Motor neuron (in vitro differentiated cells): Measurements from ENCODE around the gene IRS2. TPM values are rescaled to one million over a fixed set of nuclear protein-coding genes. Genes with fewer than 3 reads are reported as not detected.

Experiments
- ATAC-seq, 8 experiments: fragments of 200-7000 bp; cut with Tn5 transposase; replicated peaks in 6 of 8; 2 replicates each; pipeline ENCODE4 v1.8.0; 2021; ENCODE audit warnings: mild to moderate bottlenecking in 8 of 8, moderate library complexity in 8 of 8
- H3K27ac ChIP-seq, 2 donors: fragments of 250-450 bp; sonication (Bioruptor Pico); 2 replicates each; pipeline ENCODE4 v1.9.0; 2021; ENCODE audit warnings: antibody characterized with exemption in 2 of 2, mild to moderate bottlenecking in 2 of 2, moderate library complexity in 1 of 2
- H3K4me1 ChIP-seq, 2 donors: fragments of 250-450 bp; sonication (Bioruptor Pico); replicated peaks in 1 of 2; 2 replicates each; pipeline ENCODE4 v1.6.1; 2021; ENCODE audit warnings: antibody characterized with exemption in 2 of 2, mild to moderate bottlenecking in 2 of 2, moderate library complexity in 1 of 2
- H3K4me3 ChIP-seq, 5 donors: fragments of 250-450 bp; sonication (Bioruptor Pico); 2 replicates each; pipeline ENCODE4 v1.9.0; 2021; ENCODE audit warnings: antibody characterized with exemption in 5 of 5, mild to moderate bottlenecking in 5 of 5, moderate library complexity in 4 of 5
- WGBS, 10 experiments: fragments of 450-650 bp; shearing (Covaris generic); methylation state at CpG; one replicate each; pipeline ENCODE4 v1.0.0; 2022; 5-methylcytosine and 5-hydroxymethylcytosine counted together
- in situ Hi-C, 9 experiments: fragments of 400-800 bp; cut with MboI; loops; one replicate each; pipeline ENCODE4 v1.15.0; 2021; ENCODE audit warnings: low sequenced_read_pairs in 9 of 9, low pct_unique_long_range_greater_than_20kb in 2 of 9; ENCODE audit not compliant: unreplicated experiment in 9 of 9
- total RNA-seq, 8 experiments: library from RNA; unstranded; fragments of 300-600 nt; gene quantifications; 2 replicates each; pipeline versions ENCODE4 v1.2.3 to v1.2.4, GENCODE V29; 2022

Gene IRS2
- total RNA-seq, 8 experiments from 2014 or later, result 0.20 to 13.5 (median 7.7) TPM

- peaks cover 17 to 40% of the 10 kb centered on the region in 2 donors for H3K4me1 ChIP-seq
- no peak overlapping the region for H3K27ac ChIP-seq
- WGBS, 10 experiments, result 92 to 95% methylated on average over 14 of the region's 29 CpGs; no CpG with 5 or more reads in 8 of the 10 experiments
- in situ Hi-C loops, result loop anchor here in 7 of 9 experiments (25.0 kb wide), 4 partner anchors 329 to 821 kb away; no protein-coding TSS in a partner anchor
- no peak for ATAC-seq
- H3K4me3 ChIP-seq, result peak overlapping the region in 3 of 5 donors; percentile 67 to 92 (median 78)
Measured at GRCh38 chr13:109783447-109783814, 3.0 kb downstream of the IRS2 start.

- no peak for ATAC-seq
- no peak overlapping the region for H3K27ac ChIP-seq
- in situ Hi-C loops, result loop anchor here in 7 of 9 experiments (25.0 kb wide), 4 partner anchors 329 to 821 kb away; no protein-coding TSS in a partner anchor
- H3K4me3 ChIP-seq, result peak overlapping the region in 1 of 5 donors; percentile 92
- H3K4me1 ChIP-seq, result peaks cover 19 to 44% of the 10 kb centered on the region in 2 donors
- 98 to 100% (median 100%) methylated on average over 2 to 16 of the region's 72 CpGs; no CpG with 5 or more reads in 6 of the 10 experiments for WGBS, 10 experiments
Measured at GRCh38 chr13:109782823-109783431, 3.5 kb downstream of the IRS2 start.

GRCh38 chr13:109782066-109782822 is 4.1 kb downstream of the IRS2 start:
- Histone ChIP-seq H3K27ac (no peak overlapping the region), H3K4me1 (peaks cover 26 to 46% of the 10 kb centered on the region in 2 donors), H3K4me3 (peak overlapping the region in 4 of 5 donors; percentile 33 to 46 (median 38))
- ATAC-seq, result no peak
- 92 to 100% (median 93%) methylated on average over 1 to 10 of the region's 77 CpGs; no CpG with 5 or more reads in 7 of the 10 experiments for WGBS, 10 experiments
- in situ Hi-C loops, result loop anchor here in 7 of 9 experiments (25.0 kb wide), 4 partner anchors 330 to 820 kb away; no protein-coding TSS in a partner anchor

GRCh38 chr13:109781384-109782065 is 4.9 kb downstream of the IRS2 start:
- WGBS, 10 experiments, result 3 to 87% (median 69%) methylated on average over 2 to 18 of the region's 28 CpGs; no CpG with 5 or more reads in 3 of the 10 experiments
- no peak for ATAC-seq
- in situ Hi-C loops, result loop anchor here in 7 of 9 experiments (25.0 kb wide), 4 partner anchors 331 to 819 kb away; no protein-coding TSS in a partner anchor
- H3K4me1 ChIP-seq, result peaks cover 33 to 46% of the 10 kb centered on the region in 2 donors
- H3K27ac ChIP-seq, result no peak overlapping the region
- H3K4me3 ChIP-seq, result peak overlapping the region; percentile 28 to 46 (median 37)

- in situ Hi-C loops, result loop anchor here in 7 of 9 experiments (25.0 kb wide), 4 partner anchors 331 to 819 kb away; no protein-coding TSS in a partner anchor
- whole genome bisulfite sequencing, 10 experiments, result 0 to 51% (median 36%) methylated on average over 1 to 6 of the region's 11 CpGs; no CpG with 5 or more reads in 2 of the 10 experiments
- Histone ChIP-seq H3K4me1 (peaks cover 34 to 46% of the 10 kb centered on the region in 2 donors), H3K27ac (no peak overlapping the region), H3K4me3 (peak overlapping the region; percentile 28 to 46 (median 37))
- no peak for ATAC-seq
Measured at GRCh38 chr13:109780845-109781383, 5.5 kb downstream of the IRS2 start.

GRCh38 chr13:109779876-109780510 is 6.4 kb downstream of the IRS2 start:
- peaks cover 34 to 46% of the 10 kb centered on the region in 2 donors for H3K4me1 ChIP-seq
- no peak for ATAC-seq
- peak overlapping the region; percentile 28 to 46 (median 37) for H3K4me3 ChIP-seq
- in situ Hi-C loops, result loop anchor here in 7 of 9 experiments (25.0 kb wide), 4 partner anchors 332 to 818 kb away; no protein-coding TSS in a partner anchor
- no peak overlapping the region for H3K27ac ChIP-seq
- WGBS, 10 experiments, result 20 to 90% (median 73%) methylated on average over 3 to 6 of the region's 7 CpGs; no CpG with 5 or more reads in 2 of the 10 experiments

GRCh38 chr13:109779074-109779473 is 7.3 kb downstream of the IRS2 start:
- peaks cover 34 to 45% of the 10 kb centered on the region in 2 donors for H3K4me1 ChIP-seq
- H3K27ac ChIP-seq, result no peak overlapping the region
- WGBS, 10 experiments, result 0 to 80% (median 33%) methylated on average over 1 to 4 of the region's 4 CpGs; no CpG with 5 or more reads in 1 of the 10 experiments
- ATAC-seq, result peak in 1 of 8 experiments; percentile 12
- in situ Hi-C loops, result loop anchor here in 7 of 9 experiments (25.0 kb wide), 4 partner anchors 333 to 817 kb away; no protein-coding TSS in a partner anchor
- peak overlapping the region; percentile 28 to 46 (median 37) for H3K4me3 ChIP-seq

- H3K4me3 ChIP-seq, result peak overlapping the region in 4 of 5 donors; percentile 13 to 38 (median 35)
- ATAC-seq, result peak in 1 of 8 experiments; percentile 11
- no peak overlapping the region for H3K27ac ChIP-seq
- in situ Hi-C loops, result loop anchor here in 7 of 9 experiments (25.0 kb wide), 4 partner anchors 334 to 816 kb away; no protein-coding TSS in a partner anchor
- 6 to 90% (median 59%) methylated on average over 2 to 6 of the region's 6 CpGs; no CpG with 5 or more reads in 1 of the 10 experiments for WGBS, 10 experiments
- peaks cover 36 to 38% of the 10 kb centered on the region in 2 donors for H3K4me1 ChIP-seq
Measured at GRCh38 chr13:109778102-109778542, 8.3 kb downstream of the IRS2 start.

GRCh38 chr13:109776575-109776974 is 9.8 kb downstream of the IRS2 start:
- in situ Hi-C loops, result loop anchor here in 7 of 9 experiments (25.0 kb wide), 4 partner anchors 336 to 814 kb away; no protein-coding TSS in a partner anchor
- H3K27ac ChIP-seq, result no peak overlapping the region
- peaks cover 31 to 38% of the 10 kb centered on the region in 2 donors for H3K4me1 ChIP-seq
- no peak for ATAC-seq
- H3K4me3 ChIP-seq, result no peak overlapping the region

GRCh38 chr13:109773786-109774185 is 12.6 kb downstream of the IRS2 start:
- H3K4me3 ChIP-seq, result no peak overlapping the region
- peaks cover 6 to 28% of the 10 kb centered on the region in 2 donors for H3K4me1 ChIP-seq
- ATAC-seq, result no peak
- WGBS, 10 experiments, result 72 to 100% (median 83%) methylated on average over 1 to 4 of the region's 4 CpGs; no CpG with 5 or more reads in 2 of the 10 experiments
- in situ Hi-C loops, result loop anchor here in 1 of 9 experiments (25.0 kb wide), 1 partner anchor 339 kb away; no protein-coding TSS in a partner anchor
- no peak overlapping the region for H3K27ac ChIP-seq

GRCh38 chr13:109773276-109773675 is 13.1 kb downstream of the IRS2 start:
- H3K4me1 ChIP-seq, result peaks cover 6 to 23% of the 10 kb centered on the region in 2 donors
- 86 to 100% (median 95%) methylated on average over 1 to 6 of the region's 6 CpGs for WGBS, 10 experiments
- in situ Hi-C loops, result loop anchor here in 1 of 9 experiments (25.0 kb wide), 1 partner anchor 339 kb away; no protein-coding TSS in a partner anchor
- H3K4me3 ChIP-seq, result no peak overlapping the region
- no peak overlapping the region for H3K27ac ChIP-seq
- peak in 4 of 8 experiments; percentile 59 to 77 (median 74) for ATAC-seq
